ENCODE measurements around the gene VEGFD. TPM values are rescaled to one million over a fixed set of nuclear protein-coding genes. Genes with fewer than 3 reads are reported as not detected.
"Not testable (repeated sequence)": the region's sequence is repeated elsewhere in the genome, so short reads cannot be mapped to it uniquely, and the experiment has no call there.

The VEGFD gene
- total RNA-seq, 1 donor from 2014 or later = 0.20 TPM

- H3K27ac Mint-ChIP-seq (ENCODE audit: unreplicated experiment) = no peak within 1 kb of the TSS
- H3K4me3 Mint-ChIP-seq (ENCODE audit: unreplicated experiment) = no peak within 1 kb of the TSS
- no peaks in the 10 kb centered on the region for H3K36me3 Mint-ChIP-seq (ENCODE audit: unreplicated experiment)
- no peaks in the 10 kb centered on the region for H3K4me1 Mint-ChIP-seq (ENCODE audit: low read depth, unreplicated experiment)
- no peak for TF ChIP-seq CTCF (IDR thresholded peaks at IDR 0.05; ENCODE audit: partially characterized antibody, unreplicated experiment)
- no peaks in the 10 kb centered on the region for H3K9me3 Mint-ChIP-seq (ENCODE audit: unreplicated experiment)
- H3K27me3 Mint-ChIP-seq (ENCODE audit: unreplicated experiment) = no peaks in the 10 kb centered on the region
- DNase-seq = no peak
These were observed 68.7 kb downstream of the VEGFD start, which contains the start of gene ASB11 for GRCh38 chrX:15315509-15315908. ASB11 (minus strand) TSS chrX:15315640; CDS start chrX:15315605, 35 bp downstream.

- no peak for TF ChIP-seq CTCF (IDR thresholded peaks at IDR 0.05; ENCODE audit: partially characterized antibody, unreplicated experiment)
- Mint-ChIP-seq H3K4me3 (ENCODE audit: unreplicated experiment) (no peak overlapping the region), H3K9me3 (ENCODE audit: unreplicated experiment) (no peaks in the 10 kb centered on the region), H3K4me1 (ENCODE audit: low read depth, unreplicated experiment) (no peaks in the 10 kb centered on the region), H3K36me3 (ENCODE audit: unreplicated experiment) (no peaks in the 10 kb centered on the region), H3K27me3 (ENCODE audit: unreplicated experiment) (no peaks in the 10 kb centered on the region), H3K27ac (ENCODE audit: unreplicated experiment) (no peak overlapping the region)
- no peak for DNase-seq
These were observed 69.7 kb downstream of the VEGFD start for GRCh38 chrX:15314472-15314871.

GRCh38 chrX:15311119-15311518, 73.1 kb downstream of the VEGFD start:
- Mint-ChIP-seq H3K27ac (ENCODE audit: unreplicated experiment) (no peak overlapping the region), H3K4me3 (ENCODE audit: unreplicated experiment) (no peak overlapping the region), H3K36me3 (ENCODE audit: unreplicated experiment) (no peaks in the 10 kb centered on the region), H3K27me3 (ENCODE audit: unreplicated experiment) (no peaks in the 10 kb centered on the region), H3K4me1 (ENCODE audit: low read depth, unreplicated experiment) (no peaks in the 10 kb centered on the region), H3K9me3 (ENCODE audit: unreplicated experiment) (no peaks in the 10 kb centered on the region)
- no peak for TF ChIP-seq CTCF (IDR thresholded peaks at IDR 0.05; ENCODE audit: partially characterized antibody, unreplicated experiment)
- no peak for DNase-seq

GRCh38 chrX:15310117-15310516, 74.1 kb downstream of the VEGFD start:
- Mint-ChIP-seq H3K4me1 (ENCODE audit: low read depth, unreplicated experiment) (no peaks in the 10 kb centered on the region), H3K27ac (ENCODE audit: unreplicated experiment) (no peak overlapping the region), H3K27me3 (ENCODE audit: unreplicated experiment) (no peaks in the 10 kb centered on the region), H3K36me3 (ENCODE audit: unreplicated experiment) (no peaks in the 10 kb centered on the region), H3K9me3 (ENCODE audit: unreplicated experiment) (no peaks in the 10 kb centered on the region), H3K4me3 (ENCODE audit: unreplicated experiment) (no peak overlapping the region)
- DNase-seq = no peak
- TF ChIP-seq CTCF (IDR thresholded peaks at IDR 0.05; ENCODE audit: partially characterized antibody, unreplicated experiment) = no peak

- not testable (repeated sequence) for H3K9me3 Mint-ChIP-seq (ENCODE audit: unreplicated experiment); H3K36me3 Mint-ChIP-seq (ENCODE audit: unreplicated experiment); H3K27me3 Mint-ChIP-seq (ENCODE audit: unreplicated experiment); H3K4me1 Mint-ChIP-seq (ENCODE audit: low read depth, unreplicated experiment); H3K27ac Mint-ChIP-seq (ENCODE audit: unreplicated experiment); DNase-seq; H3K4me3 Mint-ChIP-seq (ENCODE audit: unreplicated experiment)
These were observed 78.3 kb downstream of the VEGFD start for GRCh38 chrX:15305899-15306298.

- DNase-seq = no peak
- no peak for TF ChIP-seq CTCF (IDR thresholded peaks at IDR 0.05; ENCODE audit: partially characterized antibody, unreplicated experiment)
- Mint-ChIP-seq H3K27me3 (ENCODE audit: unreplicated experiment) (no peaks in the 10 kb centered on the region), H3K9me3 (ENCODE audit: unreplicated experiment) (no peaks in the 10 kb centered on the region), H3K4me3 (ENCODE audit: unreplicated experiment) (no peak overlapping the region), H3K36me3 (ENCODE audit: unreplicated experiment) (no peaks in the 10 kb centered on the region), H3K27ac (ENCODE audit: unreplicated experiment) (no peak overlapping the region), H3K4me1 (ENCODE audit: low read depth, unreplicated experiment) (no peaks in the 10 kb centered on the region)
These were observed 82.3 kb downstream of the VEGFD start for GRCh38 chrX:15301924-15302323.

All from glutamatergic neuron (in vitro differentiated cells).